Measurements from ENCODE around the gene CERS6. TPM values are rescaled to one million over a fixed set of nuclear protein-coding genes. Genes with fewer than 3 reads are reported as not detected.
A peak's percentile ranks its signal among the peaks of the same experiment; 100 is the strongest.

The CERS6 gene
- total RNA-seq, 4 donors from 2014 or later, result 46.6 to 67.7 (median 53.6) TPM

DNA sequence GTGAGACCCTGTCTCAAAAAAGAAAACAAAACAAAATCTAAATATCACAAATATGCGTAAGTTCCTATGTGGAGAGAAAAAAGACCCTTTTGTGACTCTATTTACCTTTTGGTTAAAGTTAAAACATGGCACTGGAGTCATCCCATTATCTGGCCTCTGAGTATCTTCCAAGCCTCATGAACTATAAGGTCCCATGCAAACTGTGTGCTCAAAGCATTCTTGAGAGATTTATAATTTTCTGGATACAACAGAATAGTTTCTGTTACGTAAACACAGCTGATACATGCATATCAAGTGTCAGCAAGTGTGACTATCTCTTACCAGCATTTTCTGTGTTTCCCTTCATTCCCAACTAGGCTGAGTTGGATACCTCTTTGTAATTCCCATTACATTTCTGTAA is 337.5 kb downstream of the CERS6 start:
- H3K27me3 ChIP-seq, result no peaks in the 10 kb centered on the region
- DNase-seq (ENCODE audit: extremely low spot score), result no peak
- TF ChIP-seq POLR2AphosphoS5 (IDR thresholded peaks at IDR 0.05), result no peak
- TF ChIP-seq EP300 (IDR thresholded peaks at IDR 0.05), result no peak
- TF ChIP-seq, protein P1, sequence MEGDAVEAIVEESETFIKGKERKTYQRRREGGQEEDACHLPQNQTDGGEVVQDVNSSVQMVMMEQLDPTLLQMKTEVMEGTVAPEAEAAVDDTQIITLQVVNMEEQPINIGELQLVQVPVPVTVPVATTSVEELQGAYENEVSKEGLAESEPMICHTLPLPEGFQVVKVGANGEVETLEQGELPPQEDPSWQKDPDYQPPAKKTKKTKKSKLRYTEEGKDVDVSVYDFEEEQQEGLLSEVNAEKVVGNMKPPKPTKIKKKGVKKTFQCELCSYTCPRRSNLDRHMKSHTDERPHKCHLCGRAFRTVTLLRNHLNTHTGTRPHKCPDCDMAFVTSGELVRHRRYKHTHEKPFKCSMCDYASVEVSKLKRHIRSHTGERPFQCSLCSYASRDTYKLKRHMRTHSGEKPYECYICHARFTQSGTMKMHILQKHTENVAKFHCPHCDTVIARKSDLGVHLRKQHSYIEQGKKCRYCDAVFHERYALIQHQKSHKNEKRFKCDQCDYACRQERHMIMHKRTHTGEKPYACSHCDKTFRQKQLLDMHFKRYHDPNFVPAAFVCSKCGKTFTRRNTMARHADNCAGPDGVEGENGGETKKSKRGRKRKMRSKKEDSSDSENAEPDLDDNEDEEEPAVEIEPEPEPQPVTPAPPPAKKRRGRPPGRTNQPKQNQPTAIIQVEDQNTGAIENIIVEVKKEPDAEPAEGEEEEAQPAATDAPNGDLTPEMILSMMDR (IDR thresholded peaks at IDR 0.05), result no peak
- TF ChIP-seq POLR2A (IDR thresholded peaks at IDR 0.05; ENCODE audit: low read depth), result no peak
- no peak overlapping the region for H3K27ac ChIP-seq (replicated peaks in 1 of 4)
- no peaks in the 10 kb centered on the region for H3K9me3 ChIP-seq
- peaks cover 0 to 14% (median 3%) of the 10 kb centered on the region in 4 donors for H3K4me1 ChIP-seq
- intact Hi-C loops (cut with DNase I), result no loop called here
- no peaks in the 10 kb centered on the region for H3K36me3 ChIP-seq
- H3K4me3 ChIP-seq, result no peak overlapping the region
- WGBS, result 48% methylated on average over 2 of the region's 2 CpGs

DNA sequence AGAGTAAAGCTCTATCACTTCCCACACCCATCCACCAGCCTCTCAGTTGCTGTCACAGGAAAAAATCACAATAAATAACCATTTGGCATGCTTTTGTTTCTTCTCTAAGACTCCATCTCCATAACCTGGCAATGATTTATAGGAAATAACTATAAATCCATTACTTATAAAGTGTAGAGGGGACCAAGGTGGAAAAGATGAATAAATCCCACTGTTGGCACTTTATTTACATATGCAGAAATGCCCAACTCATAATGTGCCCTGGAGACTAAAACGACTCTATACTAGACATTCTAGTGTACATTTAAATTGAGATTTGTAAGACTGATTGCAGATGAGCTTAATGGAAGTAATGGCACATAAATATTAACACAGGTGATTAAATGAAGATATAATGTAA is 338.9 kb downstream of the CERS6 start:
- no peak for DNase-seq (ENCODE audit: extremely low spot score)
- WGBS, result 60% methylated on average over 1 of the region's 1 CpG
- Histone ChIP-seq H3K27ac (replicated peaks in 1 of 4) (no peak overlapping the region), H3K4me1 (peaks cover 0 to 14% (median 3%) of the 10 kb centered on the region in 4 donors), H3K9me3 (no peaks in the 10 kb centered on the region), H3K36me3 (no peaks in the 10 kb centered on the region), H3K27me3 (no peaks in the 10 kb centered on the region), H3K4me3 (no peak overlapping the region)
- intact Hi-C loops (cut with DNase I), result no loop called here
- TF ChIP-seq, protein P1 (IDR thresholded peaks at IDR 0.05), result no peak
- TF ChIP-seq POLR2A (IDR thresholded peaks at IDR 0.05; ENCODE audit: low read depth) (no peak), POLR2AphosphoS5 (IDR thresholded peaks at IDR 0.05) (no peak), EP300 (IDR thresholded peaks at IDR 0.05) (no peak)

DNA sequence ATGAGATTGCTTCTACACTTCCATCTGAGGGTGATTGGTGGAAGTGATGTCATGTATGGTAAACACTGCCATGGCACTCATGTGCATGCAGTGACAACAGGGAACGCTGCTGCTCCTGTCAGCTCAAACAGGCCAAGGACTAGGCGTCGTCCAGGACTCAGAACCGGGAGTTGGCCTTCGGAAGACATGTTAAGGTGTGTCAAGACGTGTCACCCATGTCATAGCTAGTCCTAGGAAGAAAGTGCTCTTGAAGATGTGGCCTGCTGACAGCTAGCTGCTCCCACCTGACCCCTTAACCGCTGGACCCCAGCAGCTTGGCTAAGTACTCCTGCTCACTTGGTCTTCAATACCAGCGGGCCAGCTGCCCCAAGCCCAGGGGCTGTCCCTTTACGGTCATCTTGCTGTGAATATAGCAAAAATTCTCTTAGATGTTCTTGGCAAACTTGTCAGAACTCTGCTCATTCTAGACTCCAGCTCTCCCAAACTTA is 340.1 kb downstream of the CERS6 start:
- H3K4me1 ChIP-seq, result peaks cover 0 to 14% (median 3%) of the 10 kb centered on the region in 4 donors
- WGBS, result 90% methylated on average over 9 of the region's 9 CpGs
- peak overlapping the region in 2 of 4 donors; percentile 43 to 53 for H3K27ac ChIP-seq (replicated peaks in 1 of 4)
- TF ChIP-seq, protein P1 (IDR thresholded peaks at IDR 0.05), result no peak
- TF ChIP-seq POLR2AphosphoS5 (IDR thresholded peaks at IDR 0.05), result no peak
- no peak for TF ChIP-seq EP300 (IDR thresholded peaks at IDR 0.05)
- TF ChIP-seq POLR2A (IDR thresholded peaks at IDR 0.05; ENCODE audit: low read depth), result no peak
- no peak for DNase-seq (ENCODE audit: extremely low spot score)
- intact Hi-C loops (cut with DNase I), result no loop called here
- no peaks in the 10 kb centered on the region for H3K27me3 ChIP-seq
- no peak overlapping the region for H3K4me3 ChIP-seq
- no peaks in the 10 kb centered on the region for H3K36me3 ChIP-seq
- no peaks in the 10 kb centered on the region for H3K9me3 ChIP-seq

DNA sequence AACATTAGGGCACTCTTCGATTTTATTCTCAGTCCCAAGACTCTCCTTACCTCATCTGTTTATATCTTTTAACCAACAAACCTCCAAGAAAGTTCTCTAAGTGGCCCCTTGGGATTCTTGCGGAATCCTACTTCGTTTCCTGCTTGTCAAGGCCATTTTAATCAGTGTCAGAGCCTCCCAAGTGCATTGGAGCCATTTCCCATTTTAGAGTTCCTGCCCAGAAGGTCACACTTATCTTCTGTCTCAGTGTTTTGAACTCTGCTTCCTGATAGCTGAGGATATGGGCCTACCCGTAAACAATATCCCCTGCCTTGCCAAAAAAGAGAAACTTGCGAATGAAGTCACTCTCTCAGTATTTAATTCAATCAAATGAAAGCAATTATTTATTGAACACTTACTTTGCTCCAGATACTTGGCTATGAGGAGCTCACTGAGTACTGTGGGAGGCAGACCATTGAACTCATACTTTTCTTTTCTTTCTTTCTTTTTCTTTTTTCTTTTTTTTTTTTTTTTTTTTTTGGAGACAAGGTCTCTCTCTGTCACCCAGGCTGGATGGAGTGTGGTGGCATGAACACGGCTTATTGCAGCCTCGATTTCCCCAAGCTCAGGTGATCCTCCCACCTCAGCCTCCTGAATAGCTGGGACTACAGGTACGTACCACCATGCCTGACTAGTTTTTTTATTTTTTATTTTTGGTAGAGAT is 340.7 kb downstream of the CERS6 start:
- no peaks in the 10 kb centered on the region for H3K27me3 ChIP-seq
- H3K4me1 ChIP-seq, result peaks cover 0 to 20% (median 3%) of the 10 kb centered on the region in 4 donors
- DNase-seq (ENCODE audit: extremely low spot score), result no peak
- peak overlapping the region in 2 of 4 donors; percentile 43 to 53 for H3K27ac ChIP-seq (replicated peaks in 1 of 4)
- H3K4me3 ChIP-seq, result no peak overlapping the region
- intact Hi-C loops (cut with DNase I), result no loop called here
- H3K9me3 ChIP-seq, result no peaks in the 10 kb centered on the region
- no peaks in the 10 kb centered on the region for H3K36me3 ChIP-seq
- WGBS, result 71% methylated on average over 8 of the region's 8 CpGs
- no peak for TF ChIP-seq EP300 (IDR thresholded peaks at IDR 0.05)
- TF ChIP-seq, protein P1 (IDR thresholded peaks at IDR 0.05), result no peak
- TF ChIP-seq POLR2AphosphoS5 (IDR thresholded peaks at IDR 0.05), result peak; percentile 34 to 50
- no peak for TF ChIP-seq POLR2A (IDR thresholded peaks at IDR 0.05; ENCODE audit: low read depth)

All from esophagus muscularis mucosa (tissue), 4 donors.